ENCODE data around the gene ARHGEF26.
A peak's percentile ranks its signal among the peaks of the same experiment; 100 is the strongest.
"Not testable (repeated sequence)": the region's sequence is repeated elsewhere in the genome, so short reads cannot be mapped to it uniquely, and the experiment has no call there.

ARHGEF26 gene

GRCh38 chr3:154120961-154121700 is at the start of gene ARHGEF26:
TSS of gene ARHGEF26 (plus strand) at chr3:154121390. CDS start at chr3:154121993, 603 bp downstream.
- DNase-seq (ENCODE audit: low read depth in 2 of 2), result peak; percentile 51 to 77

GRCh38 chr3:154074966-154075365 is 46.2 kb upstream of the ARHGEF26 start:
- no peak for DNase-seq (ENCODE audit: low read depth in 2 of 2)

GRCh38 chr3:154078672-154079071 is 42.5 kb upstream of the ARHGEF26 start:
- no peak for DNase-seq (ENCODE audit: low read depth in 2 of 2)

- no peak for DNase-seq (ENCODE audit: low read depth in 2 of 2)
Measured at GRCh38 chr3:154081305-154081704, 39.9 kb upstream of the ARHGEF26 start.

- DNase-seq (ENCODE audit: low read depth in 2 of 2), result no peak
Measured at GRCh38 chr3:154085071-154085470, 36.1 kb upstream of the ARHGEF26 start.

- DNase-seq (ENCODE audit: low read depth in 2 of 2), result no peak
Measured at GRCh38 chr3:154085799-154086198, 35.4 kb upstream of the ARHGEF26 start.

- no peak for DNase-seq (ENCODE audit: low read depth in 2 of 2)
Measured at GRCh38 chr3:154086286-154086685, 34.9 kb upstream of the ARHGEF26 start.

- not testable (repeated sequence) for DNase-seq (ENCODE audit: low read depth in 2 of 2)
Measured at GRCh38 chr3:154087756-154088480, 33.3 kb upstream of the ARHGEF26 start.

- DNase-seq (ENCODE audit: low read depth in 2 of 2), result no peak
Measured at GRCh38 chr3:154089421-154090420, 31.5 kb upstream of the ARHGEF26 start.

- DNase-seq (ENCODE audit: low read depth in 2 of 2), result no peak
Measured at GRCh38 chr3:154094051-154094450, 27.1 kb upstream of the ARHGEF26 start.

- no peak for DNase-seq (ENCODE audit: low read depth in 2 of 2)
Measured at GRCh38 chr3:154095832-154096421, 25.3 kb upstream of the ARHGEF26 start.

- DNase-seq (ENCODE audit: low read depth in 2 of 2), result no peak
Measured at GRCh38 chr3:154098376-154098775, 22.8 kb upstream of the ARHGEF26 start.

- no peak for DNase-seq (ENCODE audit: low read depth in 2 of 2)
Measured at GRCh38 chr3:154100556-154100955, 20.6 kb upstream of the ARHGEF26 start.

GRCh38 chr3:154101250-154101649 is 19.9 kb upstream of the ARHGEF26 start:
- no peak for DNase-seq (ENCODE audit: low read depth in 2 of 2)

- no peak for DNase-seq (ENCODE audit: low read depth in 2 of 2)
Measured at GRCh38 chr3:154102225-154102624, 19.0 kb upstream of the ARHGEF26 start.

GRCh38 chr3:154105218-154105975 is 15.8 kb upstream of the ARHGEF26 start:
- no peak for DNase-seq (ENCODE audit: low read depth in 2 of 2)

- DNase-seq (ENCODE audit: low read depth in 2 of 2), result no peak
Measured at GRCh38 chr3:154111365-154111935, 9.7 kb upstream of the ARHGEF26 start.

- no peak for DNase-seq (ENCODE audit: low read depth in 2 of 2)
Measured at GRCh38 chr3:154112146-154112852, 8.9 kb upstream of the ARHGEF26 start.

GRCh38 chr3:154113609-154114008 is 7.6 kb upstream of the ARHGEF26 start:
- DNase-seq (ENCODE audit: low read depth in 2 of 2), result no peak

GRCh38 chr3:154115332-154115731 is 5.9 kb upstream of the ARHGEF26 start:
- no peak for DNase-seq (ENCODE audit: low read depth in 2 of 2)

Measured in stimulated activated CD4-positive, alpha-beta T cell treated with anti-CD3 and anti-CD28 coated beads, Interleukin-12 subunit alpha, Interleukin-12 subunit beta, amount 100 ng/mL, for 24 hours (primary cell).